HG03575 (cell line): ENCODE measurements around the gene MKNK1.

Experiments
- ATAC-seq: cut with Tn5 transposase; IDR thresholded peaks from one replicate; pipeline ENCODE4 v1.9.1; 2021; ENCODE audit not compliant: unreplicated experiment, insufficient number of reproducible peaks, low FRiP score; ENCODE audit errors: extremely low read depth

The MKNK1 gene

DNA sequence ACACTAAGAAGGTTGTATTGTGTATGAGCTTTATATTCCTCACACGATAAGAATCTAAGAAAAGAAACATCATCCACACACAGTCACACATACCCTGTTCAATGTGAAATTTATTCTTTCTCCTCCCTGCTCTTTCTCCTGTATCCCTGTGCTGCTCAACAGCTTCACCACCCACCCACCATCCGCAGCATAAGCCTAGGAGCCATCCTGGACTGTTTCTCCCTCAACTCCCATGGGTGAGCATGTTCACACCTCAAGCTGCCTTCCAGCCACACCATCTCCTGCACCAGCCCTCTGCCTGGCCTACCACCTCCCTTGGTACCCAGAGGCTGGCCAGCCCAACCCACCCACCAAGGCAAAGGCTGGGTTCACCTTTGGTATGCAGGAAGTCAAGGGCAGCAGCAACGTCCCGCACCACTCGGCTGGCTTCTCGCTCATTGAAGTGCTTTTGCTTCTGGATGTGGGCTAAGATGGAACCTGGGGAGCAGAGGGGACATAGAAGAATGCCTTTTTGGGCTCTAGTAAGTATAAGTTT is 32.3 kb downstream of the MKNK1 start:
- ATAC-seq: no peak

GRCh38 chr1:46569884-46570725 is 34.0 kb downstream of the MKNK1 start:
- no peak for ATAC-seq

- no peak for ATAC-seq
These were observed 35.0 kb downstream of the MKNK1 start for GRCh38 chr1:46569116-46569515.

- no peak for ATAC-seq
These were observed 35.6 kb downstream of the MKNK1 start for GRCh38 chr1:46568461-46568891.

DNA sequence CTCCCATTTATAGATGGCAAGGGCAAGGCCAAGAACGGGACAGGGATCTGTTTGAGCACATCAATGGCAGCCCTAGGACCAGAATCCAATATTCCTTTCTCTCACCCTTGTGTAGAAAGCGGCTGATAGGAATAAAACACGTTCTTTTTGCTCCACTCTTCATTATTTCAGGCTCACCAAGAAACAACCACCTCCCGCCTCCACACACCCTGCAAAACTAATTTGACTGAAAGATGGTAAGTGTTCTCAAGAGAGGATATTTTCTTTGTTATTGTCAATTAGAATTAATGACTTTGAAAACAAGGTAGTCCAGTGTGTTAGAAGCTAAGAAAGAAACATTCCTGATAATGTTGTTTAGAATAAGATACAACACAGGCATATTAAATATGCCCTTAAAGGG is 40.7 kb downstream of the MKNK1 start:
- no peak for ATAC-seq

DNA sequence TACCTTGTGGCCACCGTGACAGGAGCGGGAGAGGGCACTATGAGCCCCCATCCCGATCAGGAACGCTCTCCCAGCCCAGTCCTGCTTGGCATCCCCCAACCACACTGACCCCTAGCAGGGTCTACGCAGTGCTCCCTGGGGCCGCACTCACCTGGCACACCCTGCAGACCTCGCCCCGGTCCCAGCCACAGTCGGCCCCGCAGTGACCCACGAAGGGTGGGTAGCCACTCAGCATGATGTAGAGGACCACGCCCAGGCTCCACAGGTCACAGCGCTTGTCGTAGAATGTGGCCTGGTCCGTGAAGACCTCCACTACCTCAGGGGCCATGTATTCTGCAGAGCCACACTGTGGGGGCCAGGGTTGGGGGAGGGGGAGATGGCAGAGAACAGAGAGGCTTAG is 41.6 kb downstream of the MKNK1 start:
- no peak for ATAC-seq

DNA sequence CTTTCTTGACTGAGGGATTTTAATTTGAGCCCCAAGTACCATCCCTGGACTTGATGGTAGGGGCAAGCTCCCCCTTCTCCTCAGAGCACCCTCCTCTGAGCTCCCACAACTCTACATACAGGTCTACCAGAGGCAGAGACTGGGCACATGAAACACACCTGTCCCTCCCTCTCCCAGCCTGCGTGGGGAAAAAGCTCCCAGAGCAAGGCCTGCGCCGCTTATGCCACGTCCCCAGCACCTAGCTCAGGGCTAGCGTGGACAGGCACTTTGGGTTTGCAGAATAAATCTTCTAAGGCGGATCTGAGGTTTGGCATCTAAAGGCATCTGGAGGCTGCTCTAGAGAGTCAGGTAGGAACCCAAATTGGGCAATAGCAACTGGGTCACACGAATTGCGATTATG is 45.1 kb downstream of the MKNK1 start:
- no peak for ATAC-seq

DNA sequence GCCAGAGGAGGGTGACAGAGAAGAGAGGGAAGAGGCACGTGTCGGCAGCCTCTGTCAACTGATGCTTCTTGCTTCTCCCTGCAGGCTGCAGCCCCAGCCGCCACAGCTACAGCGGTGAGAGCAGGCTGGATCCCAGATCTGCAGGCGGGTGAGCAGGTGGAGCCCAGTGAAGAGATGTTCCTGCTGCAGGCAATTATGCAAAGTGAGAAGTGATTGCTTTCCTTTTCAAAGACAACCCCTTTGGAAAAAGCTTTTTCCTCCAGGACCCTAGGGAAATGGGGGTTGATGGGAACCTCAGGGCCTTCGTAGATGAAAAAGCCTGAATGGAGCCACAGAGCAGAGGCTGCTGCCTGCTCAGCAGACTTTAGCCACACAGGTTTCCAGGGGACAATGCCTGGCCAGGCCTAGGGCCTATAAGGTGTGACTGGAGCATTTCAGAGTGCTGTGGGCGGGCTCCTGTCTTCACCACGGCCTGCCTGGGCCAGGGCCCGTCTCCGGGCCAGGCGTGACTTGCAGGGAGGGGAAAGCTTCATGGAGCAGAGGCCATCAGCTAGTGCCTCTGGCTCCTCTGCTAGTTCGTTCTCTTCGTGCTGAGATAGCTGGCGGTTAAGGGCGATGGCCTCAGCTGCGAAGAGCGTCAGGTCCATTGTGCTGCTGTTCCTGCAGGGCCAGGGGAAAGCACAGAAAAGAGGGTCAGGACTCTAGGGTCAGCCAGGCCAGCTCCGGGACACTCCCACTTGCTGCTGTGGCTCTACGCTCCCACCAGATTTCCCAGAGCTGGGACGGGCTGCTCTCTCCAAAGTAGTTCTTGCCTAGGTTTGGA is 45.7 kb downstream of the MKNK1 start:
- no peak for ATAC-seq

DNA sequence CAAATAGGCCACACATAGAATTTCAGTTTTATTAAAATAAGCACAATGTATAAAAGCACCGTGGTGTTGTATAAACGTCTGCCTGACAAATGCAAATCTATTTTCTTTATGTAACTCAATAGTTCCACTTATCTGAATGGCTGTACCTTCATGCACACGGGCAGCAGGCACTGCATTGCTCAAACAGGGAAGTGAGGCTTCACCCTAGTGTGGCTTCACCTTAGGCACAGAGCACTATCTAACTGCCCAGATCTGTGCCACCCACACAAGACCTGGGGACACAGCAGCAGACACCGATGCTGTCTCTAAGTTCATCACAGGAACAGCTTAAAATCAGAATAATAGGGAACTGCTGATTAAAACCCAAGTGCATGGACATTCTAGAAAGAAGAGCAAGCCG is 46.7 kb downstream of the MKNK1 start:
- ATAC-seq: no peak

GRCh38 chr1:46556822-46557221 is 47.2 kb downstream of the MKNK1 start:
- ATAC-seq: no peak

DNA sequence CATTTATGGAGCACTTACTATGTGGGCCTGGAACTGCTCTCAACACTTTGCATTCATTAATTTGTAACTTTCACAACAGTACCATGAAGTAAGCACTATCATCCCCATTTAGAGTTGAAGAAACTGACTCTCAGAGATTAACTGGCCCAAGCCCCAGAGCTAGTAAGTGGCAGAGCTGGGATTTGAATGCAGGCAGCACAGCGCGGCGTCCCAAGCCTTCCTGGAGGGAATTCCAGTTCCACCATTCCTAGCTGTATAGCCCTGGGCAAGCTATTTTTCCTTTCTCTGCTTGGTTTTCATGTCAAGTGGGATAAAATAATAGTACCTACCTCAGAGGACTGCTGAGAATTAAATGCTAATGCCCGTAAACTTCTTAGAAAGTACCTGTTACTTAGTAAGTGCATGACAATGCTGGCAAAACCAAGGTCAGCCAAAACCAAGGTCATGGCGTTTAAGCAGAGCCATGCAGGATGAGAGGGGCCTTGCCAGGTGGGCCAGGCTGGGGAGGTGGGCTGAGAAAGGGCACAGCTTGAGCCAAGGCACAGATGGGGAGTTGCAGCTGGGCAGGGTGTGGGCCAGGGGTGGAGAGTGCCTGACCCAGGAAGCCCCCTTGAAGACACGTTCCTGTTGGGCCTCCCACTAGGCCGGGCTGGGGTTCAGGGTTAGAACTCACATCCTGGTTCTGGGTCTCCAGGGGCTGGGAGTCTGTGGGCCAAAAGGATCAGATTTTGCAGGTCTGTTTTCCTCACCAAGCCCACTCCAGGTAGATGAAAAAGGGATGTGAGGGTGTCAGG is 48.0 kb downstream of the MKNK1 start:
- ATAC-seq: no peak

DNA sequence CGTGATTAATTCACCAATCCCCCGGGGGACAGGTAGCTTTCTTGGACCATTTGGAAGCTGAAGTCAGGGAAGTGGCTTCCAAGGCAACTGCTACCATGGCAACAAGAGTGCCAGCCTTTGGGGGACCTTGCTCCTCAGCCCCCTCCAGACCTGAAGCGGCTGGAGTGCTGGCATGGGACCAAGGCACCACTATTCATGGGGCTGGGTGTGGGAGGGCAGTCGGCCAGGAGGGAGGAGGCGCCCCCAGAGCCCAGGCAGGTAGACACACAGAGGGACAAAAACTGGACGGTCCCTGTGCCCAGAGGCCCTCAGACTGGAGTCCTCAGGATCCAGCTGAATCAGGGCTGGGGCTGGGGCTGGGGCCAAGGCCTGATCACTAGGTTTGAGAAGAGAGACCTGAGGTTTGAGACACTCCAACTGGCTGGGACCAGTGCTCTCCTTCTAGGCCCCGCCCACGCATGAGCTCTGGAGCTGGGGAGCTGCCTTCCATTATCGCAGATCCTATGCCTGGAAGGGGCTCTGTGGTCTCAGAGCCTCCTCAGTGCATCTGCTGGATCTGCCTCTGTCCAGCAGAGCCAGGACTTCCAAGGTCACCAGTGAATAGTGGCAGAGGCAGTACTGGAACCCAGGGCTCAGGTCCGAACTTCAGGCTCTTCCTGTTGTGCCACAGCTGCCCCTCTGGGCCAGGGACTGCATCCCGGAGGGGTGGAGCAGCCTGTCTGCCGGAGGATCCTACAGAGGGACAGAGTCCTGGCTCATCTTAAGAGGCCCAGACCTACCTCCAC is 49.3 kb downstream of the MKNK1 start:
- no peak for ATAC-seq

- ATAC-seq: no peak
These were observed 49.9 kb downstream of the MKNK1 start for GRCh38 chr1:46554236-46554596.

DNA sequence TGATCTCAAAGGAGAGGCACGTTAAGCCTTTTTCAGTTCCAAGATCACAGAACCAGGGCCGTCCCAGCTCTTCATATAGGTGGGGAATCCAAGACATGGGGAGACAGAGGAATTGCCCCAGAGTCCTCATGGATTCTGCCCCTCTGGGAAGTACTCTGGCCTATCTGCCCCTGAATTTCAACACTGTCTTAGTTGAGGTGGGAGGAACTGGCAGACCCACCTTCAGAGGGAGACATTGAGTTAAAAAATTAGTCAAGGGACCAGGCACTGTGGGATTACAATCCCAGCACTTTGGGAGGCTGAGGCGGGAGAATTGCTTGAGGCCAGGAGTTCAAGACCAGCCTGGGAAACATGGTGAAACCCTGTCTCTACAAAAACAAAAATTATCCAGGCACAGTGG is 50.6 kb downstream of the MKNK1 start:
- ATAC-seq: no peak

- ATAC-seq: no peak
These were observed 51.5 kb downstream of the MKNK1 start for GRCh38 chr1:46552357-46553237.

- no peak for ATAC-seq
These were observed 52.4 kb downstream of the MKNK1 start, which contains the start of gene KNCN for GRCh38 chr1:46551597-46552095. KNCN (minus strand) TSS chr1:46551647; CDS start chr1:46551215, 432 bp downstream.

GRCh38 chr1:46550751-46551231 is 53.3 kb downstream of the MKNK1 start:
- ATAC-seq: no peak
